Measurements from ENCODE around the gene THYN1. TPM values are rescaled to one million over a fixed set of nuclear protein-coding genes. Genes with fewer than 3 reads are reported as not detected.

THYN1 gene
- total RNA-seq, 1 experiment from 2014 or later, result 97.0 TPM

- no peak overlapping the region for H2AFZ ChIP-seq (ENCODE audit: low read length)
- H3T11ph ChIP-seq (ENCODE audit: low read length), result no peak overlapping the region
- no peaks in the 10 kb centered on the region for H3K4me1 ChIP-seq (ENCODE audit: insufficient read depth, low read length)
- no peak overlapping the region for H2BK12ac ChIP-seq (ENCODE audit: insufficient read length, low read depth, low read length)
- H3K4ac ChIP-seq (ENCODE audit: low read depth, low read length), result no peak overlapping the region
- Mint-ChIP-seq H3K27me3 (ENCODE audit: low read depth) (no peaks in the 10 kb centered on the region), H3K4me1 (peaks cover 2 to 8% of the 10 kb centered on the region in 2 experiments; a peak in 3 of 4 replicates), H3K4me3 (no peak overlapping the region), H3K9me3 (no peaks in the 10 kb centered on the region), H3K36me3 (ENCODE audit: insufficient read depth in 1 of 3, low read depth in 3 of 3) (peaks cover 8 to 41% (median 17%) of the 10 kb centered on the region in 3 experiments; a peak in 6 of 7 replicates), H3K27ac (no peak overlapping the region)
- no peak overlapping the region for H3K18ac ChIP-seq (ENCODE audit: insufficient read length, low read depth, low read length)
- no peak overlapping the region for H2BK120ac ChIP-seq (ENCODE audit: low read depth, low read length, poor library complexity, severe bottlenecking)
- no peak for DNase-seq
- H2BK5ac ChIP-seq (ENCODE audit: insufficient read length, low read length), result no peak overlapping the region
- no CpG with 5 or more reads among the region's 6 CpGs for WGBS (ENCODE audit: extremely low coverage, insufficient read length, low lambda C conversion rate)
- H2BK15ac ChIP-seq (ENCODE audit: low read depth, low read length), result no peak overlapping the region
- TF ChIP-seq CTCF (conservative IDR thresholded peaks at IDR 0.05), result no peak
- no peak overlapping the region for H3K14ac ChIP-seq (ENCODE audit: insufficient read depth, low read length)
- H3K4me2 ChIP-seq (ENCODE audit: insufficient read depth, insufficient read length, low read length), result no peak overlapping the region
- no peak overlapping the region for H3K9ac ChIP-seq (ENCODE audit: extremely low read depth, insufficient read length, low read length)
- no peaks in the 10 kb centered on the region for H3K79me2 ChIP-seq (ENCODE audit: insufficient read depth, low read length)
- H4K5ac ChIP-seq (ENCODE audit: insufficient read length, low read depth, low read length), result no peak overlapping the region
- H3K79me1 ChIP-seq (ENCODE audit: insufficient read depth, low read depth, low read length, poor library complexity, severe bottlenecking), result no peaks in the 10 kb centered on the region
- H4K91ac ChIP-seq (ENCODE audit: insufficient read length, low read depth, low read length), result no peak overlapping the region
- no peak overlapping the region for H3K27ac ChIP-seq (ENCODE audit: insufficient read length, low read depth, low read length)
- no peak overlapping the region for H3K23ac ChIP-seq (ENCODE audit: insufficient read length, low read depth, low read length)
- no peak overlapping the region for H4K8ac ChIP-seq (replicated peaks; ENCODE audit: insufficient read length, low read depth, low read length)
- no peaks in the 10 kb centered on the region for H3K27me3 ChIP-seq (ENCODE audit: insufficient read depth, low read length)
- H2BK20ac ChIP-seq (ENCODE audit: low read depth, low read length, poor library complexity, severe bottlenecking), result no peak overlapping the region
- no peaks in the 10 kb centered on the region for H4K20me1 ChIP-seq (ENCODE audit: control insufficient read depth, insufficient read depth, insufficient read length)
- no peak overlapping the region for H3K56ac ChIP-seq (ENCODE audit: insufficient read length, low read depth, low read length)
- H3K9me3 ChIP-seq (ENCODE audit: control insufficient read depth, low read depth, low read length), result no peaks in the 10 kb centered on the region
- H3K23me2 ChIP-seq (ENCODE audit: insufficient read length, low read depth, low read length, poor library complexity, severe bottlenecking), result no peaks in the 10 kb centered on the region
- H2AK5ac ChIP-seq (ENCODE audit: insufficient read length, low read length), result no peak overlapping the region
These were observed 12.6 kb downstream of the THYN1 start for GRCh38 chr11:134240592-134240991.

Measured in H9 (cell line).